Epithelial cell of prostate (primary cell): ENCODE data around the gene UCK2.
A peak's percentile ranks its signal among the peaks of the same experiment; 100 is the strongest.
"Not testable (repeated sequence)": the region's sequence is repeated elsewhere in the genome, so short reads cannot be mapped to it uniquely, and the experiment has no call there.

Experiments
- DNase-seq: peaks from one replicate; pipeline ENCODE4 v3.0.0-alpha.2; 2011; ENCODE audit warnings: low read depth, low spot score
- H3K27ac ChIP-seq: fragments of 450-650 bp; 2 replicates; pipeline ENCODE4 v1.5.1; 2017; ENCODE audit warnings: mild to moderate bottlenecking

UCK2 gene

GRCh38 chr1:165827268-165828102, at the start of gene UCK2:
Gene UCK2, plus strand, starts transcription at chr1:165827614. Its CDS starts 220 bp downstream, at chr1:165827834.
- no peak for DNase-seq
- H3K27ac ChIP-seq: peak within 1 kb of the TSS; percentile 72

- not testable (repeated sequence) for H3K27ac ChIP-seq
Measured at GRCh38 chr1:165778197-165778596, 49.2 kb upstream of the UCK2 start.

GRCh38 chr1:165783519-165783918, 43.9 kb upstream of the UCK2 start:
- not testable (repeated sequence) for H3K27ac ChIP-seq, DNase-seq

More at GRCh38 chr1:165778197-165778596, 49.2 kb upstream of the UCK2 start:
- DNase-seq: not testable (repeated sequence)

- H3K27ac ChIP-seq: no peak overlapping the region
- DNase-seq: no peak
Measured at GRCh38 chr1:165787741-165788140, 39.7 kb upstream of the UCK2 start.

GRCh38 chr1:165793951-165794350, 33.5 kb upstream of the UCK2 start:
- peak; percentile 6 for DNase-seq
- H3K27ac ChIP-seq: no peak overlapping the region

- H3K27ac ChIP-seq: no peak overlapping the region
- no peak for DNase-seq
Measured at GRCh38 chr1:165795894-165796293, 31.5 kb upstream of the UCK2 start.

GRCh38 chr1:165799387-165799786, 28.0 kb upstream of the UCK2 start:
- H3K27ac ChIP-seq: no peak overlapping the region
- DNase-seq: no peak

GRCh38 chr1:165804513-165804912, 22.9 kb upstream of the UCK2 start:
- DNase-seq: not testable (repeated sequence)

GRCh38 chr1:165807613-165808012, 19.8 kb upstream of the UCK2 start:
- H3K27ac ChIP-seq: no peak overlapping the region
- no peak for DNase-seq

More at GRCh38 chr1:165804513-165804912, 22.9 kb upstream of the UCK2 start:
- not testable (repeated sequence) for H3K27ac ChIP-seq

- no peak for DNase-seq
- no peak overlapping the region for H3K27ac ChIP-seq
Measured at GRCh38 chr1:165815725-165816124, 11.7 kb upstream of the UCK2 start.

GRCh38 chr1:165816157-165816556, 11.3 kb upstream of the UCK2 start:
- DNase-seq: no peak
- H3K27ac ChIP-seq: no peak overlapping the region

- no peak overlapping the region for H3K27ac ChIP-seq
- DNase-seq: no peak
Measured at GRCh38 chr1:165816826-165817497, 10.5 kb upstream of the UCK2 start.

- no peak overlapping the region for H3K27ac ChIP-seq
- DNase-seq: no peak
Measured at GRCh38 chr1:165823552-165824268, 3.7 kb upstream of the UCK2 start.

GRCh38 chr1:165824269-165824643, 3.2 kb upstream of the UCK2 start:
- DNase-seq: no peak
- H3K27ac ChIP-seq: no peak overlapping the region

GRCh38 chr1:165826565-165827267, 698 bp upstream of the UCK2 start:
- no peak for DNase-seq
- H3K27ac ChIP-seq: peak overlapping the region; percentile 72

- H3K27ac ChIP-seq: peak overlapping the region; percentile 72
- no peak for DNase-seq
Measured at GRCh38 chr1:165828103-165828668, 772 bp downstream of the UCK2 start.

- no peak for DNase-seq
- peak overlapping the region; percentile 72 for H3K27ac ChIP-seq
Measured at GRCh38 chr1:165828669-165829329, 1.4 kb downstream of the UCK2 start.

GRCh38 chr1:165829888-165830287, 2.5 kb downstream of the UCK2 start:
- no peak overlapping the region for H3K27ac ChIP-seq
- DNase-seq: no peak

- H3K27ac ChIP-seq: no peak overlapping the region
- DNase-seq: no peak
Measured at GRCh38 chr1:165831146-165831545, 3.7 kb downstream of the UCK2 start.
